ENCODE data around the gene PDE6C.

PDE6C gene

DNA sequence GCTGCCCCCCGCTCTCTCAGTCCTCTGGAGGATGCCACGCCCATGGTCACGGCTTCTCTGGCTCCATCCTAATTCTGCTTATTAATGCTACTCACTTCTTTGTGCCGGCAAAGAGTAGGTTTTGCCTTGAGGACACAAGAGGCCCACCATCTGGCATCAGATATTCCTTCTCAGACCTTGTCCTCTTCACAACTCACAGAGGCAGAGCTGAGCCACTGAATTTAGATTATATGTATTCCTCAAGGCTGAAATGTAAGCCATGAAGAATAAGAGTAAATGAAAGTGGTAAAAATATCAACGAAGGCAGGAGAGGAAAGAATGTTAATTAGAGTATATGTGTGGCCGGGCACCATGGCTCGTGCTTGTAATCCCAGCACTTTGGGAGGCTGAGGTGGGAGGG is 17.8 kb upstream of the PDE6C start:
- Histone ChIP-seq H3K27ac (ENCODE audit: low read depth, low read length, severe bottlenecking) (no peak overlapping the region), H3K4me1 (ENCODE audit: control insufficient read depth, insufficient read depth, low read length, poor library complexity, severe bottlenecking) (no peaks in the 10 kb centered on the region), H3K36me3 (ENCODE audit: control insufficient read depth, insufficient read depth, low read length) (no peaks in the 10 kb centered on the region), H3K9me3 (ENCODE audit: control insufficient read depth, low read length) (no peaks in the 10 kb centered on the region), H3K4me3 (ENCODE audit: extremely low read depth, insufficient read depth, low read length, poor library complexity, severe bottlenecking) (no peak overlapping the region)
- WGBS, 2 experiments (ENCODE audit: insufficient coverage in 2 of 2), result 95 to 96% methylated on average over 7 of the region's 7 CpGs

- Histone ChIP-seq H3K9me3 (ENCODE audit: control insufficient read depth, low read length) (no peaks in the 10 kb centered on the region), H3K4me3 (ENCODE audit: extremely low read depth, insufficient read depth, low read length, poor library complexity, severe bottlenecking) (no peak overlapping the region), H3K4me1 (ENCODE audit: control insufficient read depth, insufficient read depth, low read length, poor library complexity, severe bottlenecking) (no peaks in the 10 kb centered on the region), H3K36me3 (ENCODE audit: control insufficient read depth, insufficient read depth, low read length) (no peaks in the 10 kb centered on the region), H3K27ac (ENCODE audit: low read depth, low read length, severe bottlenecking) (no peak overlapping the region)
- WGBS, 2 experiments (ENCODE audit: insufficient coverage in 2 of 2), result 88 to 92% methylated on average over 3 to 4 of the region's 5 CpGs
Measured at GRCh38 chr10:93595378-93596161, 16.8 kb upstream of the PDE6C start.

DNA sequence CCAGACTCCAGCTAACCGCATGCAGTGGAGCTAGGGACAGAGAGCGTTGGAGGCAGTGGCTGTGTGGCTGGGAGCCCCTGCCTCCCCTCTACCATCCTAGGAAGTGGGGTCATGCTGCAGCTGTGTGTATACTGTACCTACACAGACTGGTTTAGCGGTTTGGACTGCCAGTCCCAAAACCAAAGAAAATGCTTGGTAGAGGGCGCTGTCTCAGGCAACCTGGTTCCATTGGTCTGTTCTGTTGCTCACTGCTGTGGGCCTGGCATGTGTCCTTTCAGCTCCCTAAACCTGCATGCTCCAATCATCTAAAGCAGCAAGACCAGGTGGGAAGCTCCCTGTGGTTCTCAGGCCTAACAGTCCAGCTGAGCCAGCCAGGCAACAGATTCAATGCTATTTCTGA is 15.8 kb upstream of the PDE6C start:
- 75 to 89% methylated on average over 4 of the region's 4 CpGs for WGBS, 2 experiments (ENCODE audit: insufficient coverage in 2 of 2)
- Histone ChIP-seq H3K27ac (ENCODE audit: low read depth, low read length, severe bottlenecking) (no peak overlapping the region), H3K4me3 (ENCODE audit: extremely low read depth, insufficient read depth, low read length, poor library complexity, severe bottlenecking) (no peak overlapping the region), H3K9me3 (ENCODE audit: control insufficient read depth, low read length) (no peaks in the 10 kb centered on the region), H3K36me3 (ENCODE audit: control insufficient read depth, insufficient read depth, low read length) (no peaks in the 10 kb centered on the region), H3K4me1 (ENCODE audit: control insufficient read depth, insufficient read depth, low read length, poor library complexity, severe bottlenecking) (no peaks in the 10 kb centered on the region)

DNA sequence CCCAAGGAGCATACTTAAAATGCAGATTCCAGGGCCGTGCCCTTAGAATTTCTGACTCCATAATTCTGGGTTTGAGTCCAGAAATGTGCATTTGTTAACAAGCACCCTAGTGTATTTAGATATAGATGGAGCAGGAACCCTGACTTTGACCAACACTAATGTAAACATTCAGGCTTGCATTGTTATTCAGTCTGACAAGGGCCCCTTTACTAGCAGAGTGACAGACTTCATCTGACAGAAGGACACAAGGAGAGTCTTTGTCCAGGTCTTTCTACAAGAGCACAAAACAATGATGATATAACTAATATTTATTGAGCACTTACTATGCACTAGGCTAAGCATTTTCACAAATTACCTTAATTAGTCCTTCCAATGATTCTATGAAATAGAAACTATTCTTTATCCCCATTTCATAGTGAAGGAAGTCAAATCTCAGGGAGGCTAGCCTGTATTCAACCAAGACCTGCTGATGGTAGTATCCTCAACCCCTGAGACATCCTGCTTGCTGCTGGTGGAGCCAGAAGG is 15.2 kb upstream of the PDE6C start:
- 100% methylated on average over 1 of the region's 1 CpG; no CpG with 5 or more reads in 1 of the 2 experiments for WGBS, 2 experiments (ENCODE audit: insufficient coverage in 2 of 2)
- Histone ChIP-seq H3K4me3 (ENCODE audit: extremely low read depth, insufficient read depth, low read length, poor library complexity, severe bottlenecking) (no peak overlapping the region), H3K4me1 (ENCODE audit: control insufficient read depth, insufficient read depth, low read length, poor library complexity, severe bottlenecking) (no peaks in the 10 kb centered on the region), H3K9me3 (ENCODE audit: control insufficient read depth, low read length) (no peaks in the 10 kb centered on the region), H3K36me3 (ENCODE audit: control insufficient read depth, insufficient read depth, low read length) (no peaks in the 10 kb centered on the region), H3K27ac (ENCODE audit: low read depth, low read length, severe bottlenecking) (no peak overlapping the region)

GRCh38 chr10:93598157-93598556 is 14.2 kb upstream of the PDE6C start:
- Histone ChIP-seq H3K9me3 (ENCODE audit: control insufficient read depth, low read length) (no peaks in the 10 kb centered on the region), H3K4me1 (ENCODE audit: control insufficient read depth, insufficient read depth, low read length, poor library complexity, severe bottlenecking) (no peaks in the 10 kb centered on the region), H3K4me3 (ENCODE audit: extremely low read depth, insufficient read depth, low read length, poor library complexity, severe bottlenecking) (no peak overlapping the region), H3K36me3 (ENCODE audit: control insufficient read depth, insufficient read depth, low read length) (no peaks in the 10 kb centered on the region), H3K27ac (ENCODE audit: low read depth, low read length, severe bottlenecking) (no peak overlapping the region)
- WGBS, 2 experiments (ENCODE audit: insufficient coverage in 2 of 2), result 94 to 95% methylated on average over 2 to 3 of the region's 5 CpGs

- Histone ChIP-seq H3K27ac (ENCODE audit: low read depth, low read length, severe bottlenecking) (no peak overlapping the region), H3K4me3 (ENCODE audit: extremely low read depth, insufficient read depth, low read length, poor library complexity, severe bottlenecking) (no peak overlapping the region), H3K4me1 (ENCODE audit: control insufficient read depth, insufficient read depth, low read length, poor library complexity, severe bottlenecking) (no peaks in the 10 kb centered on the region), H3K36me3 (ENCODE audit: control insufficient read depth, insufficient read depth, low read length) (no peaks in the 10 kb centered on the region), H3K9me3 (ENCODE audit: control insufficient read depth, low read length) (no peaks in the 10 kb centered on the region)
- 86% methylated on average over 1 of the region's 1 CpG; no CpG with 5 or more reads in 1 of the 2 experiments for WGBS, 2 experiments (ENCODE audit: insufficient coverage in 2 of 2)
Measured at GRCh38 chr10:93599335-93599734, 13.0 kb upstream of the PDE6C start.

- no peaks in the 10 kb centered on the region for H3K9me3 ChIP-seq (ENCODE audit: control insufficient read depth, low read length)
- H3K4me3 ChIP-seq (ENCODE audit: extremely low read depth, insufficient read depth, low read length, poor library complexity, severe bottlenecking), result no peak overlapping the region
- WGBS, 2 experiments (ENCODE audit: insufficient coverage in 2 of 2), result 93 to 98% methylated on average over 3 of the region's 4 CpGs
- H3K36me3 ChIP-seq (ENCODE audit: control insufficient read depth, insufficient read depth, low read length), result no peaks in the 10 kb centered on the region
- no peaks in the 10 kb centered on the region for H3K4me1 ChIP-seq (ENCODE audit: control insufficient read depth, insufficient read depth, low read length, poor library complexity, severe bottlenecking)
- no peak overlapping the region for H3K27ac ChIP-seq (ENCODE audit: low read depth, low read length, severe bottlenecking)
Measured at GRCh38 chr10:93599778-93600177, 12.6 kb upstream of the PDE6C start.

- no peaks in the 10 kb centered on the region for H3K36me3 ChIP-seq (ENCODE audit: control insufficient read depth, insufficient read depth, low read length)
- H3K9me3 ChIP-seq (ENCODE audit: control insufficient read depth, low read length), result no peaks in the 10 kb centered on the region
- H3K4me1 ChIP-seq (ENCODE audit: control insufficient read depth, insufficient read depth, low read length, poor library complexity, severe bottlenecking), result no peaks in the 10 kb centered on the region
- peak overlapping the region; percentile 40 for H3K4me3 ChIP-seq (ENCODE audit: extremely low read depth, insufficient read depth, low read length, poor library complexity, severe bottlenecking)
- H3K27ac ChIP-seq (ENCODE audit: low read depth, low read length, severe bottlenecking), result no peak overlapping the region
- 31% methylated on average over 29 to 48 of the region's 60 CpGs for WGBS, 2 experiments (ENCODE audit: insufficient coverage in 2 of 2)
Measured at GRCh38 chr10:93600446-93601145, 11.7 kb upstream of the PDE6C start.

DNA sequence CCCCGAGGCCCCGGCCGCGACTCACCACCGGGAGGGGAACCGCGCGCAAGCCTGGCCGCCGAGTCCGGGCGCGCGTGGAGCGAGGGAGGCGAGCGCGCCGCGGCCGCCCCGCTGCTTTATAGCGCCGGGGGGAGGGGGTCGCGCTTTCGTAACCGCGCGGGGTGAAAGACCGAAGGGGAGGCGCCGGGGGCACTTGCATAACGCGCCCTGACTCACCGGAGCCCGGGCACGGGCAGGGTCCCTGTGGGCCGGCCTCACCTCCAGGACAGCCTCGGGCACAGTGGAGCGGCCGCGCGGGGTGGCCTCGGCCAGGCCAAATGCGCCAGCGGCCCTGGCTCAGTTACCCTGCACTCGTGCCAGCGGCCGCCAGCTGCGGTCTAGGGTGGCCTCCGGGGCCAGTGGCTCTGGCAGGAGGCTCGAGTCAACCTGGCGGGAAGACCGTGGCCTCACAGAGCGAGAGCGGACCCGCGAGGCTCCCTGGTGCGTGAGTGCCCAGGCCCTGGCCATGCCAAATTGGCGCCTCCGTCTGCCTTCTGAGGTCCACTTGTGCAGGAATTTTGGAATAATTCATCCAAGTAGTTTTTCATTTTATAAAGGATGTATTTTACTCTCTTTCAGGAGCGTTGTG is 11.1 kb upstream of the PDE6C start, which contains the start of gene RBP4:
TSS of gene RBP4 (minus strand) at position 90 of the 628 bp plus-strand sequence. CDS start 207 bp downstream, outside the sequence.
- peak within 1 kb of the TSS; percentile 40 for H3K4me3 ChIP-seq (ENCODE audit: extremely low read depth, insufficient read depth, low read length, poor library complexity, severe bottlenecking)
- no peaks in the 10 kb centered on the region for H3K9me3 ChIP-seq (ENCODE audit: control insufficient read depth, low read length)
- no peaks in the 10 kb centered on the region for H3K36me3 ChIP-seq (ENCODE audit: control insufficient read depth, insufficient read depth, low read length)
- no peak within 1 kb of the TSS for H3K27ac ChIP-seq (ENCODE audit: low read depth, low read length, severe bottlenecking)
- no peaks in the 10 kb centered on the region for H3K4me1 ChIP-seq (ENCODE audit: control insufficient read depth, insufficient read depth, low read length, poor library complexity, severe bottlenecking)
- 2 to 4% methylated on average over 33 to 50 of the region's 63 CpGs for WGBS, 2 experiments (ENCODE audit: insufficient coverage in 2 of 2)

DNA sequence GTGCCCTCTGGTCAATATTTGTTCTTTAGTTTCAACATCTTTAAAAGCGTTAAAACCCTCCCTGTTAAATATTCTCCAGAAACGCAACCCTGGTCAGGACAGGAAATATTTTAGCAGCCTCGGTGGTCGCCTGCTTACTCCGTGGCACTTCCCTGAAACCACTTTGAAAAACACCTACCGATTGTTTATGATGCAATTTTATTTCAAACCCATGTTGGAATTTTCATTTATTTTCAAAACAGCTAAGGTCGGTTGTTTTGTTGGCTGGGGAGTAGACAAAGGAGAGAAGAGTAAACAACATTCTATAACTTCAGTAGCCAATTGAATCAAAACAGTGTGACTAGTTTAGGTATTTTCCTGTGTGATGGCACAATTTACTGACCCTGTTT is 10.6 kb upstream of the PDE6C start:
- WGBS, 2 experiments (ENCODE audit: insufficient coverage in 2 of 2), result 21 to 23% methylated on average over 4 to 5 of the region's 7 CpGs
- Histone ChIP-seq H3K4me3 (ENCODE audit: extremely low read depth, insufficient read depth, low read length, poor library complexity, severe bottlenecking) (peak overlapping the region; percentile 40), H3K4me1 (ENCODE audit: control insufficient read depth, insufficient read depth, low read length, poor library complexity, severe bottlenecking) (no peaks in the 10 kb centered on the region), H3K27ac (ENCODE audit: low read depth, low read length, severe bottlenecking) (no peak overlapping the region), H3K36me3 (ENCODE audit: control insufficient read depth, insufficient read depth, low read length) (no peaks in the 10 kb centered on the region), H3K9me3 (ENCODE audit: control insufficient read depth, low read length) (no peaks in the 10 kb centered on the region)
